Measurements from ENCODE around the gene CD248.
"Not testable (repeated sequence)": the region's sequence is repeated elsewhere in the genome, so short reads cannot be mapped to it uniquely, and the experiment has no call there.

The CD248 gene

GRCh38 chr11:66276619-66277018, 40.2 kb downstream of the CD248 start:
- not testable (repeated sequence) for DNase-seq (ENCODE audit: low read depth in 2 of 2)

- no peak for DNase-seq (ENCODE audit: low read depth in 2 of 2)
Measured at GRCh38 chr11:66275984-66276612, 40.7 kb downstream of the CD248 start.

- no peak for DNase-seq (ENCODE audit: low read depth in 2 of 2)
Measured at GRCh38 chr11:66275396-66275795, 41.4 kb downstream of the CD248 start.

- DNase-seq (ENCODE audit: low read depth in 2 of 2) = no peak
Measured at GRCh38 chr11:66274219-66274618, 42.6 kb downstream of the CD248 start.

GRCh38 chr11:66272596-66272995, 44.2 kb downstream of the CD248 start:
- DNase-seq (ENCODE audit: low read depth in 2 of 2) = no peak

- DNase-seq (ENCODE audit: low read depth in 2 of 2) = no peak
Measured at GRCh38 chr11:66271816-66272215, 45.0 kb downstream of the CD248 start.

GRCh38 chr11:66268952-66269905, 47.6 kb downstream of the CD248 start:
- no peak for DNase-seq (ENCODE audit: low read depth in 2 of 2)

GRCh38 chr11:66268244-66268951, 48.4 kb downstream of the CD248 start, which contains the start of gene RAB1B:
RAB1B (plus strand) TSS chr11:66268639; CDS start chr11:66268680, 41 bp downstream.
- peak; percentile 99 to 100 for DNase-seq (ENCODE audit: low read depth in 2 of 2)

GRCh38 chr11:66267379-66268243, 49.2 kb downstream of the CD248 start:
- DNase-seq (ENCODE audit: low read depth in 2 of 2) = peak; percentile 73 to 80

- no peak for DNase-seq (ENCODE audit: low read depth in 2 of 2)
Measured at GRCh38 chr11:66267039-66267378, 49.8 kb downstream of the CD248 start.

GRCh38 chr11:66266378-66267038, 50.3 kb downstream of the CD248 start:
- no peak for DNase-seq (ENCODE audit: low read depth in 2 of 2)

GRCh38 chr11:66265531-66266377, 51.1 kb downstream of the CD248 start:
- no peak for DNase-seq (ENCODE audit: low read depth in 2 of 2)

GRCh38 chr11:66264914-66265313, 51.9 kb downstream of the CD248 start:
- DNase-seq (ENCODE audit: low read depth in 2 of 2) = no peak
